GDM1 (cell line): ENCODE results near the gene NFE2.
"Not testable (repeated sequence)": the region's sequence is repeated elsewhere in the genome, so short reads cannot be mapped to it uniquely, and the experiment has no call there.

ENCODE experiments used
- DNase-seq: peaks from one replicate; lab custom pipeline; 2025; lab: John Stamatoyannopoulos, UW

The NFE2 gene

GRCh38 chr12:54306925-54307741 is 6.3 kb upstream of the NFE2 start:
- DNase-seq = peak; percentile 97

GRCh38 chr12:54304187-54304810 is 3.5 kb upstream of the NFE2 start:
- DNase-seq = peak; percentile 98

DNA sequence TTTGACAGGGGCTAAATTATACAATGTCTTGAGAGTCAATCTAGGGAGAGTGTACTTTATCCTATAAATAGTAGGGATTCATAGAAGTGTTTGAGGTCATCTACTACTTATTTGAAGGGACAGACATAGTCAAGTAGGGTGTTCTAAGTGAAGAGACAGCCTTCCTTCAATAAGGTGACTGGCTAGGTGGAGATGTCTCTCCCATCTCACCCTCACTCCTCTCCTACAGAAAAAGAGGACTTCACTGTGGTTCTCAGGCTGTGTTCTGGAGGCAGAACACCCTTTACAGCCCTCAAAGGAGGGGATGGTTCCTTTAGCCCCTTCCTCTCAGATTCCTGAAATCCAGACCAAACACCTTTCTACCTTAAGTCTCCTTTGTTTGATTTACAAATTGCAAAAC is 2.8 kb upstream of the NFE2 start:
- no peak for DNase-seq

- no peak for DNase-seq
Measured at GRCh38 chr12:54301428-54302048, 723 bp upstream of the NFE2 start.

DNA sequence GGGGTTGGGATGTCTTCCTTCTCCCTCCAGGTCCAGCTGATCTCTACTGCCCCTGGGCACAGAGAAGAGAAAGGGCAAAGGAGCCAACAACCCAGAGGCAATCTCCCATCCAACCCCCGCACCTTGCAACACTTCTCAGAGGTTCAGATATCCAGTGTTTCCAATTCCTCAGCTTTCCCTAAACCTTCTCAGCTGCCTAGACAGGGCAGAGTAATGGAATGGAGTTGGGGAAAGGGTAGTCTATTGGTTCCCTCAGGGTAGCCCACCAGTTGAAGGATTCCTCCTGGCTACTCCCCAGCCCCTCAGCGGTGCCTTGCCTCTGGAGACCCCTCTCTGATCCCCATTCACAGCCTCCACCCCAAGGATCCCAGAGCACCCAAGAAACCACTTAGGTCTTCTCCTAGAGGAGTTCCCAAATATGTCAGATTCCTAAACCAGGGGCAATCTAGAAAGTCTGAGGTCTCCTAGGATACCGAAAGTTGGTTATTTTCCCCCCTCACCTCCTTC is 537 bp downstream of the NFE2 start:
- no peak for DNase-seq

- DNase-seq = no peak
Measured at GRCh38 chr12:54299515-54300224, 1.1 kb downstream of the NFE2 start.

- no peak for DNase-seq
Measured at GRCh38 chr12:54298904-54299303, 1.9 kb downstream of the NFE2 start.

- DNase-seq = no peak
Measured at GRCh38 chr12:54296393-54297099, 4.3 kb downstream of the NFE2 start.

DNA sequence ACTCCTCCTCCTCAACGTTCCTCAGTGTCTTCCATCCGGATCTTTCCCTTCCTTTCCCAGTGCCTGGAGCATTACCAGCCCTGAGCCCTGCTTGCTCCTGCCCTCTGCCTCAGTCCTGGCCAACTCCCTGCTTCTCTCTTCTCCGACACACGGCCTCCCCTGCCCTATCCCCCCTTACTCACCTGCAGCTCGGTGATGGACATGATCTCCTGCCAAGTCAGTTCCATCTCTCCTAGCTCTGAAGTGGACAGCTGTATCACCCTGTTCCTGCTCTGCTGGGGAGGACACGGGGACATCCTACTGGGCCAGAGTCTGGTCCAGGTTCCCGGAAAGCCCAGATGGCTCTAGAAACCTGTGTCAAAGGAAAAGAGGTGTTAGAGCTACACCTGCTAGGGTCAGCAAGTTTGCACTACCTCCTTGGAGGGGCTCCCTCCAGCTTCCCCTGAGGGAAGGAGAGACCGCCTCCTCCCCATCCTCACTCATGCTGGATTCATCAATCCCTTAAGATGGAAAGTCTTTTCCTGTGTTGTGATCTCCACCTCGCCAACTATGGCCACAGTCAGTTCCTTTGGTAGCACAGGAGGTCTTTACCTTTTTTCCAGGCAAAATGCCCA is 5.8 kb downstream of the NFE2 start:
- DNase-seq = no peak

DNA sequence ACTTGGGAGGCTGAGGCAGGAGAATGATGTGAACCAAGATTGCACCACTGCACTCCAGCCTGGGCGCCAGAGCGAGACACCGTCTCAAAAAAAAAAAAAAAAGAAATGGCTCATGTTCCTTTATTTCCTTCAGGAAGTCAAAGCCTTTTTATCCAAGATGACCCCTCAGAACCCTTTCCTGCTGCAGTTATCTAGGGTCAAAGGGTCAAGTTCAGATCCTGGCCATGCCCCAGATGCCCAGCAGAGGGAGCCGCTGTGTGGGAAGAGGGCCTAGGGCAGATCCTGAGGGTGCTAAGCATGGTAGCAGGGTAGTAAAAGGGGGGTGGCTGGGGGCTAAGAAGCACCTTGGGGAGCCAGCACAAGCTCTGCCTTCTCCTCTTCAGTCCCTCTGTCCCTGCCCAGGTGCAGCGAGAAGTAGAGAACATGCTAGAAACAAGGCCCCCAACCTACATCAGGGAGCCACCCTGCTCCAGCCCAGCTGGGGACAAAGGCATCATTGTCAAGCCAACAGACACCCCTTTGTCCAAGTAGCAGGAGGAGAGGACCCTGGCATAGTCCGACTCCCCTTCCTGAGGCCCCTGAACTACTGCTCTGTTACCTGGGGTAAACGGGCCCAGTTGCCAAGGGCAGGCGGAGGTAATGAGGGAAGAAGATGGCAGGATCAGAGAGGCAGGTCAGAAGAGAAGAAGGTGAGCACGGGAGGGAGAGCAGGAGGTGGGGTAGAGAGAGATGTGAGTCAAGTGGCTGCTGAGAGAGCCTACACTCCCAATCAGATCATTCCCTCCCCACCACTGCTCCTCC is 6.5 kb downstream of the NFE2 start:
- DNase-seq = peak; percentile 30

DNA sequence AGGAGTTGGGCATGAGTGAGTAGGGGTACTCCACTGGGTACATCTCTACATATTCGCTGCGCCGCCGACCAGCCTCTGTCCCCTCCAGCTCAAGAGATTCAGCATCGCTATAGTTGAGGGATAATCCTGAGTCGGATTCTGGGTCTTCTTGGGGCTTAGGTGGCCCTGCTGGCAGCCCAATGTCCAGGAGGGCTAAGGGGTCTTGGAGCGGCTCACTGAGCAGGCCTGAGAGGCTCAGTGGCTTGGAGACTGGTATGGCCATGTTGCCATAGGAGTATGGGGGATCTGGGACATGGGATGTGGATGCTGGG is 7.9 kb downstream of the NFE2 start:
- DNase-seq = no peak

GRCh38 chr12:54292083-54292930 is 8.5 kb downstream of the NFE2 start:
- DNase-seq = no peak

DNA sequence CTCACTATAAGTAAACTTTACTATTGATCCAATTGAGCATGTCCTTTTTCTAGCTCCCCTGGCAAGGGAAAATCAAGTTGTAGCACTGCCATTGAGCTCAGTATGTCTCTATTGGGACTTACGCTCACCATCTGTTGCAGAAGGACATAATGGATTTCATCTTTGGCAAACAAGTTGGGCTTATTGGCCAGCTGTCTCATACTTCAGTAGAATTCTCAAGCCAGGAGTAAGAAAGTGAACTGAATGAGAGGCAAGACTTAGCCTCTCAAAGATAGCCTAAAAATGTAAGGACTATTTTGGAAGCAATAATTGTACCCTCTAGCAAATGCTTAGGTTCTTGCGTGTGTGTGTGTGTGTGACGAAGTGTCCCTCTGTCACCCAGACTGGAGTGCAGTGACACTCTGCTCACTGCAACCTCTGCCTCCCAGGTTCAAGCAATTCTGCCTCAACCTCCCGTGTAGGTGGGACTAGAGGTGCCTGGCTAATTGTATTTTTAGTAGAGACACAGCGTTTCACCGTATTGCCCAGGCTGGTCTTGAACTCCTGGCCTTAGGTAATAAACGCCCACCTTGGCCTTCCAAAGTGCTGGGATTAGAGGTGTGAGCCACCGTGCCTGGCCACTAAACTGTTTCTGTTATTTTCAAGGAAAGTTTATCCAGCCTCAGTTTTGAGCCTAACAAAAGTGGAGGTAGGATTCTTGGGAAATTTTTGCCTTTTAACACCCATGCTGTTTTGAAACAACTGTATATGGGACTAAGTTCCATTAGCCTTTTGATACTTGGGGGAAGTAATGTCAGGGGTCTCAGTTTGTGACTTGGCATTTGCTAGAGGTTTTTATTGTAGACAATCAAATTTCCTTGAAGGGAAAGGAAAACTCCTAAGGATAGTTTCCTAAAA is 13.3 kb downstream of the NFE2 start:
- no peak for DNase-seq

DNA sequence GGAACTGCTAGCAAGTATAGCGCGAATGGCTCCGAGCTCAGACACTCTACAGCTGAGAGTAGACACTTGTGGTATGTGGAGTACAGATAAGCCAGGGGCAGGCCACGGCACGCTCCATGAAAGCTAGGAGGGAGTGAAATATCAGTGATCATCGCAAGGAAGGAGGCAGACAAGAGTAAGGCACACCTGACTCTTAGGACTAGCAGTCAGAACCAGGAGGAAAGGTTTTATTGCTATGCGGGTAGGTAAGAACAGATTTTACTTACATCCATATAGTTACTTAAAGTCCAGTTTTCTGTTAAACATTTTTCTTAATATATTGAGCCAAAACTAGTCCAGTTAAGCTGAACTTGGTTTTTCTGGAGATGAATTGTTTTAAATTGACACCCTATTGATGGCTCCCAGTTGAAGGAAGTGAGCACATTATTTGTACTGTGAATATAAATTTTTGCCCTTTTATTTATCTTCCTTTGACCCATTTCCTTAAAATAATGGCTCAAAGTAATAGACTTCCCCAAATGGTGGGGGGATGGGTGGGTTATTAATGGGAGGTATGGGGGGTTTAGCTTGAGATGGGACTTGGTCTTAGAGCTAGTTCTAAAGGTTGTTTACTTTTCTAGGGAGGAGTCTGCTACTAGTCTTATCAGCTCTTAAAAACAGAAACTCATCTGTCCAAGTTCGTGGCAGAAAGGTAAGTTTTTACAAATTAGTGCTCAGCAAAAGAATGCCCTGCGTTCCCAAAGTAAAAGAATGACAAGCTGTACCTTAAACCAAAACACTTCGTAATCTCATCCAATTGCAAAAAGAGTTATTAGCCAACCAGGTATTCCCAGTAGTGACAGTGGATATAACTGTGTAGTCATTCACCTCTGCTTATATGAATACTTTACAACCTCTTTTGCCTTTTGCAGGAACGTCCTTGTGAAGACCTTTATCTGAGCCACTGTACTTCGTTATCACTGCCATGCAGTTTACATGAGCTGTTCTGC is 14.5 kb downstream of the NFE2 start:
- no peak for DNase-seq

GRCh38 chr12:54285150-54286041 is 15.4 kb downstream of the NFE2 start:
- DNase-seq = no peak

GRCh38 chr12:54284070-54284780 is 16.6 kb downstream of the NFE2 start:
- DNase-seq = not testable (repeated sequence)
